Calu3 (cell line): Measurements from ENCODE around the gene TMEM258. TPM values are rescaled to one million over a fixed set of nuclear protein-coding genes. Genes with fewer than 3 reads are reported as not detected.
A peak's percentile ranks its signal among the peaks of the same experiment; 100 is the strongest.

Source experiments
- BruUV-seq: library from RNA; stranded (reverse); fragments of 400-500 nt; replicated peaks from 2 replicates; lab custom pipeline; 2021; lab: Mats Ljungman, UMichigan
- CTCF ChIA-PET: fragments of 300-600 bp; sonication (Branson Sonifier 250); formaldehyde crosslinking; loops from one replicate; lab custom pipeline; 2022; ENCODE audit warnings: antibody characterized with exemption; lab: Charles Lee
- DNase-seq: peaks from one replicate; pipeline ENCODE4 v3.0.0; 2022
- H3K27ac Mint-ChIP-seq: one replicate; pipeline ENCODE4 v1.8.0; 2022; ENCODE audit warnings: mixed read lengths; ENCODE audit not compliant: unreplicated experiment
- H3K27me3 Mint-ChIP-seq: one replicate; pipeline ENCODE4 v1.8.0; 2022; ENCODE audit warnings: mixed read lengths; ENCODE audit not compliant: unreplicated experiment
- H3K36me3 Mint-ChIP-seq: one replicate; pipeline ENCODE4 v1.8.0; 2022; ENCODE audit warnings: mild to moderate bottlenecking, moderate library complexity, mixed read lengths; ENCODE audit not compliant: insufficient read depth, unreplicated experiment
- H3K4me1 Mint-ChIP-seq: one replicate; pipeline ENCODE4 v1.8.0; 2022; ENCODE audit warnings: mild to moderate bottlenecking, low read depth, mixed read lengths; ENCODE audit not compliant: unreplicated experiment
- H3K4me3 Mint-ChIP-seq: one replicate; pipeline ENCODE4 v1.8.0; 2022; ENCODE audit warnings: mild to moderate bottlenecking, low read depth, moderate library complexity, mixed read lengths; ENCODE audit not compliant: unreplicated experiment
- H3K9me3 Mint-ChIP-seq: one replicate; pipeline ENCODE4 v1.8.0; 2022; ENCODE audit warnings: low read depth, mixed read lengths; ENCODE audit not compliant: unreplicated experiment
- intact Hi-C: fragments of 100-400 bp; cut with micrococcal nuclease; formaldehyde crosslinking; loops from one replicate; pipeline ENCODE4 v1.10.0; 2022; ENCODE audit not compliant: unreplicated experiment
- total RNA-seq: library from RNA; stranded (reverse); gene quantifications from 2 replicates; pipeline ENCODE4 v1.2.3, GENCODE V29; 2022
- TF ChIP-seq, protein P1 (sequence below): fragments of 200-600 bp; IDR thresholded peaks from one replicate; pipeline ENCODE4 v1.8.0; 2022; ENCODE audit warnings: antibody characterized with exemption; ENCODE audit not compliant: unreplicated experiment

Gene TMEM258
- total RNA-seq, 1 experiment from 2014 or later, result 146 TPM

DNA sequence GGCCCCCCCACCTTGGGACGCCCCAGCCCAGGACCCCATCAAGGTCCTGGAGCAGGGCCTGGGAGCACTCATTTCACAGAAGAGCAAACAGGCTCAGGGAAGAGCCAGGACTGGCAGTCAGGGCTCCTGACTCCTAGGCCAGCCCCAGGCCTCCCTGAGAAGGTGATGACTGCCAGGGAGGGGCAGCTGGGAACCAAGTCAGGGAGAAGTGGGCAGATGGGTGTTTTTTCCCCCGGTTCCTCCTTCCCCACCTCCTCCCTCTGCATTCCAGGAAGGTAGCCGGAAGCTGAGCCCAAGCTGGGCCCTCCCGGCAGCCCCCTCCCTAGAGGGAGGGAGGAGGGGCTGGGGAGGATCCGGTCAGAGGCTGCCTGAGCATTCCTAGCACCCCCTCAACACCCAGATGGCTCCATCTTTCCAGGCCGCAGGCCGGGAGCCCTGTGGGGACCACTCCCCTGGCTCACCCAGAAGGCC, 20.4 kb downstream of the TMEM258 start:
- CTCF ChIA-PET, result interaction anchor here (0.9 kb wide), 2 partner anchors 18 to 24 kb away, joined by 3 read pairs; no protein-coding TSS in a partner anchor
- H3K9me3 Mint-ChIP-seq, result no peaks in the 10 kb centered on the region
- H3K36me3 Mint-ChIP-seq, result peaks cover 41% of the 10 kb centered on the region
- H3K27ac Mint-ChIP-seq, result no peak overlapping the region
- TF ChIP-seq, protein P1, sequence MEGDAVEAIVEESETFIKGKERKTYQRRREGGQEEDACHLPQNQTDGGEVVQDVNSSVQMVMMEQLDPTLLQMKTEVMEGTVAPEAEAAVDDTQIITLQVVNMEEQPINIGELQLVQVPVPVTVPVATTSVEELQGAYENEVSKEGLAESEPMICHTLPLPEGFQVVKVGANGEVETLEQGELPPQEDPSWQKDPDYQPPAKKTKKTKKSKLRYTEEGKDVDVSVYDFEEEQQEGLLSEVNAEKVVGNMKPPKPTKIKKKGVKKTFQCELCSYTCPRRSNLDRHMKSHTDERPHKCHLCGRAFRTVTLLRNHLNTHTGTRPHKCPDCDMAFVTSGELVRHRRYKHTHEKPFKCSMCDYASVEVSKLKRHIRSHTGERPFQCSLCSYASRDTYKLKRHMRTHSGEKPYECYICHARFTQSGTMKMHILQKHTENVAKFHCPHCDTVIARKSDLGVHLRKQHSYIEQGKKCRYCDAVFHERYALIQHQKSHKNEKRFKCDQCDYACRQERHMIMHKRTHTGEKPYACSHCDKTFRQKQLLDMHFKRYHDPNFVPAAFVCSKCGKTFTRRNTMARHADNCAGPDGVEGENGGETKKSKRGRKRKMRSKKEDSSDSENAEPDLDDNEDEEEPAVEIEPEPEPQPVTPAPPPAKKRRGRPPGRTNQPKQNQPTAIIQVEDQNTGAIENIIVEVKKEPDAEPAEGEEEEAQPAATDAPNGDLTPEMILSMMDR, result no peak
- H3K4me1 Mint-ChIP-seq, result no peaks in the 10 kb centered on the region
- DNase-seq, result no peak
- intact Hi-C loops, result no loop called here
- no peak overlapping the region for H3K4me3 Mint-ChIP-seq
- BruUV-seq, result no TSS peak
- H3K27me3 Mint-ChIP-seq, result no peaks in the 10 kb centered on the region

DNA sequence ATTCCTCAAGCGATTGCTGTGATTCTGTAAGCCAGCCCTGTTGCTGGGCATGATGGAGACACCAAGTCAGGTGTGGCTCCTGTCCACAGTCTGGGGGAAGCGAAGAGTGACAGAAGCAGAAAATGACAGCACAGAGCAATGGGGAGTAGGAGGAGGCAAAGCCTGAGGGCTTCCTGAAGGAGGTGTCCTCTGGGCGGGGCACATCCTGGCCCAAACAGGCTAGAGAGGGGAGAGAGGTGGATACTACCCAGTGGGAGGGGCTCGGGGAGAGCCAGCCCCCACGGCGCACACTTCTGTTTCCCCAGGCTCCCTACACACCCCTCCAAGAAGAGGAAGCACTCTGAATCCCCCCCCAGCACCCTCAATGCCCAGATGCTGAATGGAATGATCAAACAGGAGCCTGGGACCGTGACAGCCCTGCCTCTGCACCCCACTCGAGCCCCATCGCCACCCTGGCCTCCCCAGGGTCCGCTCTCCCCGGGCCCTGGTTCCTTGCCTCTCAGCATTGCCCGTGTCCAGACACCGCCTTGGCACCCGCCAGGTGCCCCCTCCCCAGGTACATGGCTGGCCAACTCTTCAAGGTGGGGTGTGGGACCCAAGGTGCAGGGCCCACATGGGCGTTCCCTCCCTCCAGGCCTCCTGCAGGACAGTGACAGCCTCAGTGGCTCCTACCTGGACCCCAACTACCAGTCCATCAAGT, 21.1 kb downstream of the TMEM258 start:
- Mint-ChIP-seq H3K36me3 (peaks cover 40% of the 10 kb centered on the region), H3K4me3 (no peak overlapping the region), H3K27me3 (no peaks in the 10 kb centered on the region), H3K9me3 (no peaks in the 10 kb centered on the region), H3K27ac (no peak overlapping the region), H3K4me1 (no peaks in the 10 kb centered on the region)
- BruUV-seq, result no TSS peak
- DNase-seq, result no peak
- CTCF ChIA-PET, result no interaction called here
- TF ChIP-seq, protein P1, result no peak
- intact Hi-C loops, result no loop called here

DNA sequence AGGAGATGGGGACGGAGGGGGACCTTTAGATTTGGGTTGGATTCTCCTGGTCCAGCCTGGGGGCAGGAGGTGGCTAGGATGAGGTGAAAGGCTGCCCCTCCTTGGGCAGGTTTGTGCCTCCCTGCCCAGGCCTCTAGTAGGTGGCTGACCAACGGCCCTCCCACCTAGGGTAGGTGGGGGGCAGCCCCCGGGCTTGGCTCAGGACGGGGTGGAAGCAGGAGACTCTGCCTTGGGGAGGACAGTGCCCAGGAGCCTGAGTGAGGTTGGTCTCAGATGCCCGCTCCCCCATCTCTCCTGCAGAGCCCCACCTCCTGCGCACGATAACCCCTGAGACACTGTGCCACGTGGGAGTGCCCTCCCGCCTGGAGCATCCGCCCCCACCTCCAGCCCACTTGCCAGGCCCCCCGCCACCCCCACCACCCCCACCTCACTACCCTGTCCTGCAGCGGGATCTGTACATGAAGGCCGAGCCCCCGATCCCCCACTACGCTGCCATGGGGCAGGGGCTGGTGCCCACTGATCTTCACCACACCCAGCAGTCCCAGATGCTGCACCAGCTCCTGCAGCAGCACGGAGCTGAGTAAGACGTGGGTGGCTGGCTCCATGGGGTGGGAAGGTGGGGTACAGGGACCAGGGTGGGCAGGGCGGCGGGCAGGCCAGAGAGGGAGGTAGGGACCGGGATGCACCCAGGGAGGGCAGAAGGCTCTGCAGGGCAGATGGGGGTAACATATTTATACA, 22.3 kb downstream of the TMEM258 start:
- peaks cover 31% of the 10 kb centered on the region for H3K36me3 Mint-ChIP-seq
- DNase-seq, result no peak
- TF ChIP-seq, protein P1, result no peak
- H3K27ac Mint-ChIP-seq, result no peak overlapping the region
- intact Hi-C loops, result no loop called here
- no peaks in the 10 kb centered on the region for H3K27me3 Mint-ChIP-seq
- no peak overlapping the region for H3K4me3 Mint-ChIP-seq
- CTCF ChIA-PET, result no interaction called here
- no peaks in the 10 kb centered on the region for H3K4me1 Mint-ChIP-seq
- H3K9me3 Mint-ChIP-seq, result no peaks in the 10 kb centered on the region
- no TSS peak for BruUV-seq

DNA sequence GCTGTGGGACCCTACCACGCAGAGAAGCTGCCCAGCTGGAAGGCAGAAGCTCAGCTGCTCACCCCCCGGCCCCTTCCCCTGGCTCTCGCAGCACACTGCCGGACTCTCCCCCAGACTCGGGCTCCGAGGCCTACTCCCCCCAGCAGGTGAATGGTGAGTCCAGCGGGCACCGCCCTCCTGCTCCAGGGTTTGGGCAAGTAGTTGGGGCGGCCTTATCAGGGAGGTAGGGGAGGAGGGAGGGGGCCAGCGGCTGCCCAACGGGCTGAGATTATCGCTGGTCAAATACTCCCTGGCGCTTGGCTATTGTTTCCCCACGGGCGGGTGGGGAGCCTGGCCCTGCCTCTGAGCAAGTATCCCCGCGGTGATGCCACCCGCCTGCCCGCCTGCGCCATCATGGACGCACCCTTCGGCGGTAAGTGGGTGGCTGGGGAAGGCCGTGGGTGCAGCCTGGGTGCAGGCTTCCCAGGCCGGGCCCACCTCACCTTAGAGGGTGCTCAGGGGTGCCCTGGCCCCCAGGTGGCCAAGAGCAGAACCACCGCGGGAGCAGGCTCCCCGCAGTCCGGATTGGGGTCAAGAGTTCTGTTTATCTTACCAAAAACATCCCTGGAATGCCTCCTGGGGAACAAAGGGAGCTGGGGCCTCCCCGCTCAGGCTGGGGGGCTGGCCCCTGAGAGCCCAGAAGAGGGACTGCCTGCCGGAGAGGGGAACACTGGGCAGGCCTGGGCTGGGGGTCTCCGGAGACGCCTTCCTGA, 23.1 kb downstream of the TMEM258 start:
- Mint-ChIP-seq H3K27me3 (no peaks in the 10 kb centered on the region), H3K9me3 (no peaks in the 10 kb centered on the region), H3K27ac (no peak overlapping the region), H3K4me1 (no peaks in the 10 kb centered on the region), H3K4me3 (no peak overlapping the region), H3K36me3 (peaks cover 26% of the 10 kb centered on the region)
- intact Hi-C loops, result no loop called here
- CTCF ChIA-PET, result no interaction called here
- BruUV-seq, result no TSS peak
- peak; percentile 45 for DNase-seq
- TF ChIP-seq, protein P1, result peak; percentile 29
